Transverse colon (tissue), 4 donors: ENCODE results near the gene PRR7. TPM values are rescaled to one million over a fixed set of nuclear protein-coding genes. Genes with fewer than 3 reads are reported as not detected.

Experiments used
- DNase-seq: peaks from one replicate; pipeline ENCODE4 v3.0.0-alpha.2; 2019
- H3K27ac ChIP-seq, 4 donors: fragments of 200-600 bp; sonication (generic); 2 replicates each; pipeline ENCODE4 v1.5.1; 2016 to 2018; ENCODE audit warnings: inconsistent platforms in 4 of 4
- H3K27me3 ChIP-seq: fragments of 200-600 bp; sonication (generic); 2 replicates; pipeline ENCODE4 v1.5.1; 2017; ENCODE audit warnings: inconsistent platforms
- H3K36me3 ChIP-seq, 4 donors: fragments of 200-600 bp; sonication (generic); 2 replicates each; pipeline ENCODE4 v1.5.1; 2017 to 2019; ENCODE audit warnings: inconsistent platforms in 4 of 4
- H3K4me1 ChIP-seq, 4 donors: fragments of 200-600 bp; sonication (generic); 2 replicates each; pipeline ENCODE4 v1.5.1; 2017 to 2020; ENCODE audit warnings: inconsistent platforms in 4 of 4
- H3K4me3 ChIP-seq, 4 donors: fragments of 200-600 bp; sonication (generic); 1 replicate in 1 of 4; 2 replicates in 3 of 4; pipeline versions ENCODE4 v1.5.1 to v1.6.1; 2017 to 2019; ENCODE audit warnings: inconsistent platforms in 4 of 4
- H3K9me3 ChIP-seq, 2 donors: fragments of 200-600 bp; sonication (generic); 2 replicates each; pipeline ENCODE4 v1.5.1; 2017 to 2019; ENCODE audit warnings: inconsistent platforms in 2 of 2
- EP300 ChIP-seq: sonication (generic); formaldehyde crosslinking; IDR thresholded peaks from one replicate; pipeline ENCODE4 v1.6.1; 2017; ENCODE audit warnings: antibody characterized with exemption, low read depth
- POLR2A ChIP-seq: fragments of 450-650 bp; IDR thresholded peaks from one replicate; pipeline ENCODE4 v1.6.1; 2016; ENCODE audit warnings: antibody characterized with exemption, mild to moderate bottlenecking, moderate library complexity
- POLR2AphosphoS5 ChIP-seq, 3 donors: sonication (generic); formaldehyde crosslinking; IDR thresholded peaks; one replicate each; pipeline ENCODE4 v1.6.1; 2016; ENCODE audit warnings: antibody characterized with exemption in 3 of 3
- WGBS, 2 donors: methylation state at CpG; one replicate each; pipeline ENCODE4 v1.1.5; 2018; ENCODE audit warnings: low coverage in 1 of 2; 5-methylcytosine and 5-hydroxymethylcytosine counted together
- in situ Hi-C, 4 donors: fragments of 200-750 bp; cut with MboI; loops; one replicate each; pipeline versions ENCODE4 v1.15.0 to v1.15.1; 2017; ENCODE audit warnings: low sequenced_read_pairs in 3 of 4, low pct_ligation_motif_present in 1 of 4, low pct_unique_long_range_greater_than_20kb in 1 of 4
- intact Hi-C: fragments of 100-400 bp; cut with DNase I; formaldehyde crosslinking; loops from one replicate; pipeline ENCODE4 v1.15.1; 2023; ENCODE audit warnings: low total_unique reads
- total RNA-seq, 4 donors: library from RNA; depleted of rRNA; stranded (reverse); fragments of >200 nt; gene quantifications; one replicate each; pipeline ENCODE4 v1.1.0, GENCODE V29; 2016
- TF ChIP-seq, protein P1 (sequence below), 5 experiments: fragments of 200-600 bp in 3 of 5; fragments of 450-650 bp in 2 of 5; sonication (generic) in 3 of 5; IDR thresholded peaks; 1 replicate in 2 of 5; 2 replicates in 3 of 5; pipeline ENCODE4 v1.5.1; 2016 to 2017; ENCODE audit warnings: antibody characterized with exemption in 5 of 5, inconsistent platforms in 3 of 5, mild to moderate bottlenecking in 2 of 5, moderate library complexity in 1 of 5

PRR7 gene
- total RNA-seq, 4 donors from 2014 or later: 2.1 to 5.0 (median 2.5) TPM; not detected in 1

DNA sequence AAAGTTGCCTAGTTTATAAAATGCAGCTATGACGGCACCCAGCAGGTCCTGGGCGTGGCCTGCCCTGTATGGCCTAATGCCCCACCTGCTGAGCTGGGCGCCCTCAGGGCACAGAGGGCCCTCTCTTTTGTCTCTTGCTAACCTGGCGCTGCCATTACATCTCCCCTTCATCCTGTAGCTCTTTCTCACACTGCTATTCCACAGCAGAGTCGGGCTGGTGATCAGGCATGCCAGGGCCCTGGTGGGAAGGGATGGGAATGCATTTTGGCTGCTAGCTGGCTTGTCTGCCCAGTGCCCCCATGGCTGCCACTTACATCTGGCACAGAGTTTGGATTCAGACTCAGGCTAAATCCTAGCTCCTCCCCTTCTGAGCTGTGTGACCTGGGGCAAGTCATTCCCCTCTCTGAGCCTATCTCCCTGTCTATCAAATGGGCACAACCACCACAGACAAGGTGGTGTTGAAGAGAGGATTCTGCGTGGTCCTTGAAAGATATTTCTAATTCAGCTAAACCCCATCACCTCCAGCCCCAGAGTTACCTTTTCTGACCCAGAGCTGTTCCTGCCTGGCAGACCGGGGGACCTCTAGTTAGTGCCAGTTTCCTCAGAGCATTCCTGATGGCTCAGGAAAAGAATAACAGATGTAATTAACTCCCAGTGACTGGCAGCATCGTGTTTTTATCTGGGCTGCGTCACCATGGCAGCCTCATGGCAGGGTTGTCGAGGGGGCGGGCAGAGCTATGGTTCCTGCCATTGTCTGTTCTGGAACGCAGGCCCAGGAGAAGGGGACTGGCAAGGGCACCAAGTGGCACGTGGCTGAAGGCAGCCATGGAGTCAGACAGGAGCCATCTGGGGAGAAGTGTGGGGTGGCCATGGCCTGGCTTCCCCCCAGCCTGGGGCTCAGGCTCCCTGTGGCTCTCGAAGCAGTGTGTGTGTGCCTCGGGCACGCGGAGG is 6.3 kb downstream of the PRR7 start:
- intact Hi-C loops (loop anchor here (5.0 to 10.0 kb wide), 2 partner anchors 66 to 138 kb away; partner anchors contain the start of gene MXD3), in situ Hi-C loops (loop anchor here in 1 of 4 donors (25.0 kb wide), 1 partner anchor 141 kb away; the partner anchor contains the start of genes MXD3, PRELID1 and RAB24)
- WGBS, 2 donors: 86% methylated on average over 17 of the region's 17 CpGs; no CpG with 5 or more reads in 1 of the 2 donors
- no peaks in the 10 kb centered on the region for H3K36me3 ChIP-seq
- DNase-seq: no peak
- H3K4me1 ChIP-seq: peaks cover 12 to 30% (median 27%) of the 10 kb centered on the region in 4 donors
- peaks cover 17% of the 10 kb centered on the region for H3K27me3 ChIP-seq
- no peak overlapping the region for H3K4me3 ChIP-seq
- TF ChIP-seq, protein P1, sequence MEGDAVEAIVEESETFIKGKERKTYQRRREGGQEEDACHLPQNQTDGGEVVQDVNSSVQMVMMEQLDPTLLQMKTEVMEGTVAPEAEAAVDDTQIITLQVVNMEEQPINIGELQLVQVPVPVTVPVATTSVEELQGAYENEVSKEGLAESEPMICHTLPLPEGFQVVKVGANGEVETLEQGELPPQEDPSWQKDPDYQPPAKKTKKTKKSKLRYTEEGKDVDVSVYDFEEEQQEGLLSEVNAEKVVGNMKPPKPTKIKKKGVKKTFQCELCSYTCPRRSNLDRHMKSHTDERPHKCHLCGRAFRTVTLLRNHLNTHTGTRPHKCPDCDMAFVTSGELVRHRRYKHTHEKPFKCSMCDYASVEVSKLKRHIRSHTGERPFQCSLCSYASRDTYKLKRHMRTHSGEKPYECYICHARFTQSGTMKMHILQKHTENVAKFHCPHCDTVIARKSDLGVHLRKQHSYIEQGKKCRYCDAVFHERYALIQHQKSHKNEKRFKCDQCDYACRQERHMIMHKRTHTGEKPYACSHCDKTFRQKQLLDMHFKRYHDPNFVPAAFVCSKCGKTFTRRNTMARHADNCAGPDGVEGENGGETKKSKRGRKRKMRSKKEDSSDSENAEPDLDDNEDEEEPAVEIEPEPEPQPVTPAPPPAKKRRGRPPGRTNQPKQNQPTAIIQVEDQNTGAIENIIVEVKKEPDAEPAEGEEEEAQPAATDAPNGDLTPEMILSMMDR (IDR thresholded peaks at IDR 0.05): no peak
- TF ChIP-seq POLR2AphosphoS5 (IDR thresholded peaks at IDR 0.05): no peak
- no peak for TF ChIP-seq POLR2A
- no peak for TF ChIP-seq EP300
- no peak overlapping the region for H3K27ac ChIP-seq
- H3K9me3 ChIP-seq: no peaks in the 10 kb centered on the region

DNA sequence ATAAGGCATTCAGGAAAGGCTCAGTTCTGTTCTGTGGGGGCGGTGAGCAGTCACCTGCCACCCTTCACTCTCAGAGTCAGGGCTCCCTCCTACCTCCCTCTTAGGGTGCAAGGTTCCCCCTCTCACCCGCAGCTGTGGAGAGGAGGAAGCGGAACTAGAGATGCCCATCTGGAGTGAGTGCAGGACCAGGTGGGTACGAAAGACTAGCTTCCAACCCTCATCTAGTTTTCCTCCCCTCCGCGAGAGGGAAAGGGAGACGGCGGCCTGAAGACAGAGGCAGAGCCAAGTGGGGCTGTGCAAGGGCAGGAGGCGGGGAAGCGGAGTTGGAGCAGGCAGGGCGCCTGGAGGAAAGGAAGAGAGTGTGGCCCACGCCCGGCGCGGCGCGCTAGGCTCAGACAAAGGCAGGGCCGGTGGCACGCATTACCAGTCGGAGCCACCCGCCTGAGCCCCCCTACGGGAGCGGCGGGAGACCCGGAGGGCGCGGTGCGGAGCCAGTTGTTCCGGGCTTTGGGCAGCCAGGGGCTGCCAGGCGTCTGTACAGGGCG is 7.3 kb downstream of the PRR7 start:
- in situ Hi-C loops: loop anchor here in 1 of 4 donors (25.0 kb wide), 1 partner anchor 142 kb away; the partner anchor contains the start of genes MXD3, PRELID1 and RAB24
- Histone ChIP-seq H3K4me1 (peaks cover 10 to 27% (median 24%) of the 10 kb centered on the region in 4 donors), H3K9me3 (no peaks in the 10 kb centered on the region), H3K36me3 (no peaks in the 10 kb centered on the region), H3K27ac (peak overlapping the region; percentile 54 to 92 (median 80)), H3K4me3 (peak overlapping the region; percentile 21 to 67 (median 56)), H3K27me3 (peaks cover 7% of the 10 kb centered on the region)
- intact Hi-C loops: loop anchor here (2.0 to 10.0 kb wide), 3 partner anchors 51 to 139 kb away; partner anchors contain the start of gene MXD3
- DNase-seq: peak; percentile 38
- 7% methylated on average over 31 of the region's 31 CpGs; no CpG with 5 or more reads in 1 of the 2 donors for WGBS, 2 donors
- TF ChIP-seq POLR2AphosphoS5 (IDR thresholded peaks at IDR 0.05) (no peak), POLR2A (no peak), EP300 (no peak)
- TF ChIP-seq, protein P1 (IDR thresholded peaks at IDR 0.05): no peak

DNA sequence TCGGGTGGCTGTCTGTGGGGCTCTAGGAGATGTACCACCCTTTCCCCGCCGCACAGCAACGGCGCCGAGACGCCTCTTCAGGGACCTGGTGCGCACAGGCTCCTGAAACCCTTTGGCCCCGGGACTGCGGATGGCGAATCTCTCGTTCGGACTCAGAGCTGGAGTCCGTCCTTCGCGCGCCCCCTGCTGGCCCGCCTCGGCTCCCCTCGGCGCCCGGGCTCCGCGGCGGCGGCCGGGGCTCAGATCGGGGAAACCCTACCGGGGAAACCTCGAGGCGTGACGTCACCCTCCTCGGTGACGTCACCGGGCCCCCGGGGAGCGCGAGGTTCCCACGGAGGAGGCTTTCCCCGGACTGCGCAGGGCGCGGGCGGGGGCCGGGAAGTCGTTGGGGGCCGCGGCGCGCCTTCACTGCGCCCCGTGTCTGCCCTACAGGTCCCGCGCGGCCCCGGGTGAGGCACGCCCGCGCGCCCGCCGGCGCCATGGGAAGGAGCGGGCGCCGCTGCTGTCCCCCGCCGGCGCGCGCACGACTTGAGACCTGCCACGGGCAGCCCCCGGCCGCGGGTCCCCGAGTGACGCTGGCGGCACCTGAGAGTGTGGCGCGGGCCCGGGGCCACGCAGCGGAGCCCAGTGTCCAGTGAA is 7.9 kb downstream of the PRR7 start:
- in situ Hi-C loops (loop anchor here in 2 of 4 donors (5.0 to 25.0 kb wide), 2 partner anchors 62 to 142 kb away; partner anchors contain the start of genes MXD3 (in 1 of the 2), PRELID1 (in 1 of the 2) and RAB24 (in 1 of the 2)), intact Hi-C loops (loop anchor here (2.0 to 10.0 kb wide), 3 partner anchors 52 to 140 kb away; partner anchors contain the start of gene MXD3)
- DNase-seq: peak; percentile 96
- H3K9me3 ChIP-seq: no peaks in the 10 kb centered on the region
- H3K4me3 ChIP-seq: peak overlapping the region; percentile 46 to 67 (median 64)
- TF ChIP-seq, protein P1 (IDR thresholded peaks at IDR 0.05): peak; percentile 93 to 98 (median 95)
- TF ChIP-seq POLR2AphosphoS5 (IDR thresholded peaks at IDR 0.05) (peak in 2 of 3 donors; percentile 23 to 46), EP300 (peak; percentile 17), POLR2A (no peak)
- H3K27me3 ChIP-seq: peaks cover 2% of the 10 kb centered on the region
- no peaks in the 10 kb centered on the region for H3K36me3 ChIP-seq
- peaks cover 10 to 27% (median 24%) of the 10 kb centered on the region in 4 donors for H3K4me1 ChIP-seq
- H3K27ac ChIP-seq: peak overlapping the region; percentile 76 to 92 (median 88)
- 0% methylated on average over 26 of the region's 84 CpGs; no CpG with 5 or more reads in 1 of the 2 donors for WGBS, 2 donors
